HG02678 (cell line): ENCODE data around the gene SDHAF2.
A peak's percentile ranks its signal among the peaks of the same experiment; 100 is the strongest.
"Not testable (repeated sequence)": the region's sequence is repeated elsewhere in the genome, so short reads cannot be mapped to it uniquely, and the experiment has no call there.

Experiments used
- ATAC-seq: cut with Tn5 transposase; IDR thresholded peaks from one replicate; pipeline ENCODE4 v1.9.1; 2021; ENCODE audit warnings: mild to moderate bottlenecking, moderate library complexity; ENCODE audit not compliant: unreplicated experiment

Gene SDHAF2

GRCh38 chr11:61422226-61422625, 7.7 kb upstream of the SDHAF2 start:
- ATAC-seq: no peak

GRCh38 chr11:61425367-61426131, 4.4 kb upstream of the SDHAF2 start:
- ATAC-seq: no peak

- ATAC-seq: peak; percentile 56
These were observed 606 bp upstream of the SDHAF2 start for GRCh38 chr11:61429346-61429690.

DNA sequence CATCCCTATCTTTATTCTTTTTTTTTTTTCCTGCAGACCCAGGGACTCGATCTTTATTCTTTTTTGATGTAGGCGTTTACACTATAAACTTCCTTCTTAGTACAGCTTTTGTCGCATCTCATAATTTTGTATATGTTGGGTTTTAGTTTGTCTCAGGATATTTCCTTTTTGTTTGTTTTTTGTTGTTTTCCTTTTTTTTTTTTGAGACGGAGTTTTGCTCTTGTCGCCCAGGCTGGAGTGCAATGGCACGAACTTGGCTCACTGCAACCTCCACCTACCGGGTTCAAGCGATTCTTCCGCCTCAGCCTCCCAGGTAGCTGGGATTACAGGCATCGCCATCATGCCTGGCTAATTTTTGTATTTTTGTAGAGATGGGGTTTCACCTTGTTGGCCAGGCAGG, 915 bp downstream of the SDHAF2 start:
- ATAC-seq: not testable (repeated sequence)

GRCh38 chr11:61437496-61437895, 7.6 kb downstream of the SDHAF2 start:
- ATAC-seq: no peak

- ATAC-seq: no peak
These were observed 9.7 kb downstream of the SDHAF2 start for GRCh38 chr11:61439615-61440014.

DNA sequence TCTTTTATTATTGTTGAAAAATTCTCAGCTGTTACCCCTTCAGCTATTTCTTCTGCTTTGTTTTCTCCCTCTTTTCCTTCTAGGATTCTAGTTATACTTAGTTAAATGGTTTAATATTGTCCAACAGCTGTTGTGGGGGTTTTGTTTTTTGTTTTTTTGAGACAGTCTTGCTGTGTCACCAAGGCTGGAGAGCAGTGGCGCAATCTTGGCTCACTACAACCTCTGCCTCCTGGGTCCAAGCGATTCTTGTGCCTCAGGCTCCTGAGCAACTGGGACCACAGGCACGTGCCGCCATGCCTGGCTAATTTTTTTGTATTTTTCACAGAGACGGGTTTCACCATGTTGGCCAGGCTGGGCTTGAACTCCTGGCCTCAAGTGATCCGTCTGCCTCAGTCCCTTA, 12.7 kb downstream of the SDHAF2 start:
- no peak for ATAC-seq

GRCh38 chr11:61445516-61445915, 15.6 kb downstream of the SDHAF2 start:
- ATAC-seq: no peak

DNA sequence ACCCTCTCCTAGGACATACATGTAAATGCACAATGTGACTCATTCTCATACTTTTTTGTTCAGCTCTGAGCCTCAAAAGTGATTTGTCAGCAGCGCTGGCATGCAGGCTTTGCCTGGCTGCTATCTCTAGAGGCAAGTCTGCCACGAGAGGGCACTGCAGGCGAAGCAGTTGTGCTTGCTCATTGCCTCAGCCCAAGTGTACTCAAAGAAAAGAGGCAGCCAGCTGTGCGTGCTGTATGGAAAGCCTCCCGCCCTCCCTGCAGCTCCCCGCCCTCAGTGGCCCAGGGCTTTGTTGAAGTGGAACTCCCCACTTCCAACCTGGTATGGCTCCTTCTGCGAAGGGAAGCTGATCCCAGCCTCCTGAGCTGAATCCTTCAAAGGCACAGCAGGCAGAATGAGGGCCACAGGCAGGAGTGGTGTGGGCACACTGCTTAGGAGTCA, 16.3 kb downstream of the SDHAF2 start:
- peak; percentile 66 for ATAC-seq

DNA sequence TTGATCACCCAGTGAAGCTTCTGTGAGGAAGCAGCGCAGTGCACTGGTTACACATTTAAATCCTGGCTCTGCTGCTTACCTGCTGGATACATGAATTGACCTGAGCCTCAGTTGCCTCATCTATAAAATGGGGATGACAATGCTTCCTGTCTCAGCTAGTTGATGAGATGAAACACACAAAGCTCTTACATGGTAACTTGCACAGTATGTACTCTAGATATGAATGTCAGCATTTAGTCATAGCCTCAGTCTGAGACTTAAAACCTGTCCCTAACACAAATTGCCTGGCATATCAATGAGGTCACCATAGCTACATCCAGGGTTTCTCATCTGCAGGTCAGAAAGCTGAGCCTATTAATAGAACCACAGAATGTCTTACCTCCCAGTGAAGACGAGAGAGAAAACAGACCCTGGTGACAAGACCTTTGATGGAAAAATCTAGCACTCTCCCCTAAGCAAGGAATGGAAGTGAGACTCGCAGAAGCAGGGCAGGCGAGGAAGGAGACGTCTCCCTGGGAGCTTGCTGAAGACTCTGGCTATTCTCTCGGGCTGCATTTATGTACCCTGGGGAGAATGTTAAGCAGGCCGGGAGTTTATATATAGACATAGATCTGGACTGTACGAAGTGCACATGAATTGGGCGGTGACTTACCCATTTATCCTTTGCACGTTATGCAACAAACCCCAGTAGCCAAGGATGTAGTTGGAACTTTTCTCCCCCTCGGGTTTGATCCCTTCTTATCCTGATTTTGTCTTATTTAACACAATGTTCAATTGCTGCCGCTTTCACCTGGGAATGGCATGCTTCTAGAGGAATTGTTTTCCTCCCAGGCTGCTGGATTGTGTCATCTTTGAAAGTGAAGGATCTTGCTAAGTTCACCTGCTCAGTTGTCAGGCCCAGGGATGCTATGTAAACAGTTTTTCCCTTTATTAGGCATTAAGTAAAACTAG, 18.0 kb downstream of the SDHAF2 start:
- no peak for ATAC-seq

DNA sequence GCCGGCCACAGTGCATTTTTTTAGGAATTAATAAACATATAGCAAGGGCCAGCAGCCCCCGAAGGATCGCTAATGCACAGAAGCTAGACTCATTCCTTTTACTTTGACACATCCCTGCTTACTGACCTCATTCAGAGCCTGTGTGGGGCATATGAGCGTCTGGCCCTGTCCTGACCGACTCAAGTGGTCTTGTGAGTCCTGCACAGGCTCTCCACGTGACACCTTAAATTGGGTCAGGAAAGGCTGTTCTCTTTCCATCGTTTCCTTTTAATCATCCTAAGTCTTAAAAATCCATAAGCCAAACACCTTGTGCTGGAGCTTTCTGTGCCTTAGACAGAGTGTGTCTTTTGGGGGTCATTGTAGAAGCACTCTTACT, 18.6 kb downstream of the SDHAF2 start:
- ATAC-seq: no peak

- no peak for ATAC-seq
These were observed 22.9 kb downstream of the SDHAF2 start for GRCh38 chr11:61452825-61453224.

DNA sequence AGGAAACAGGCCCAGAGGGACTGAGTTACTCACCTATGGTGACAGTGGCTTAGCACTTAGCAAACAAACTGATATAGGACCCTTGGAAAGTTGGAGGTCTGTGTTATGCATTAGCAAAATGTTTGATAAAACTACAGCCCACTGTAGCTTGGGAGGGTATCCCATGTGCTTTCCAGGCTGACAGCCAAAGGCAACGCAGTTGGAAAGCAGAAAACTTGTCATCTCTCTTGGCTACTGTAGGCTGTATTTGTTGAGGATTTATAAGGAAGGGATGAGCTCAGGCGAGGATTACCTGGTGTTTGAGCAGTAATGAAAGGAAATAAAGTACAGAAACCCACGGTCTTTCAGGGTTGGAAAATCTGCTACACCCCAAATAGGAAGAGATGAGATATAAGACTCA, 23.8 kb downstream of the SDHAF2 start:
- no peak for ATAC-seq

GRCh38 chr11:61454520-61454919, 24.6 kb downstream of the SDHAF2 start:
- no peak for ATAC-seq

- no peak for ATAC-seq
These were observed 30.6 kb downstream of the SDHAF2 start for GRCh38 chr11:61460474-61460881.

GRCh38 chr11:61460986-61461385, 31.1 kb downstream of the SDHAF2 start:
- ATAC-seq: no peak

GRCh38 chr11:61467602-61468001, 37.7 kb downstream of the SDHAF2 start:
- not testable (repeated sequence) for ATAC-seq

- ATAC-seq: no peak
These were observed 38.1 kb downstream of the SDHAF2 start for GRCh38 chr11:61468002-61468401.

- no peak for ATAC-seq
These were observed 42.4 kb downstream of the SDHAF2 start for GRCh38 chr11:61472282-61472681.

DNA sequence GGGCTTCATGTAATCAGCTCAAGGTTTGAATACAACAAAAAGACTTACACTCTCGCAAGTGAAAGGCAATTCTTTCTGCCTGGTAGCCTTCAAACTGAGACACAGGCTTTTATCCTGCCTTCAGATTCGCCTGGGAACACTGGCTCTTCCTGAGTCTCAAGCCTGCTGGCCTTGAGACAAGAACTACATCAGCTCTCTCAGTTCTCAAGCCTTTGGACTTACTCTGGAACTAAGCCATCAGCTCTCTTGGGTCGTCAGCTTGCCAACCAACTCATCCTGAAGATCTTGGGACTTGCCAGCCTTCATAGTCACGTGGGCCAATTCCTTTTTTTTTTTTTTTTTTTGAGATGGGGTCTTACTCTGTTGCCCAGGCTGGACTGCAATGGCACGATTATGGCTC, 42.9 kb downstream of the SDHAF2 start:
- ATAC-seq: no peak

- ATAC-seq: no peak
These were observed 43.6 kb downstream of the SDHAF2 start for GRCh38 chr11:61473370-61474012.
